ENCODE results near the gene PJA2.
"Not testable (repeated sequence)": the region's sequence is repeated elsewhere in the genome, so short reads cannot be mapped to it uniquely, and the experiment has no call there.

The PJA2 gene

GRCh38 chr5:109291090-109291489 lies 118.7 kb downstream of the PJA2 start:
- Mint-ChIP-seq H3K4me3 (no peak overlapping the region), H3K27me3 (no peaks in the 10 kb centered on the region), H3K27ac (no peak overlapping the region), H3K36me3 (ENCODE audit: low read depth) (peaks cover 14% of the 10 kb centered on the region), H3K9me3 (peaks cover 27% of the 10 kb centered on the region), H3K4me1 (ENCODE audit: low read depth) (no peaks in the 10 kb centered on the region)
- DNase-seq: no peak

GRCh38 chr5:109290231-109290630 lies 119.5 kb downstream of the PJA2 start:
- Mint-ChIP-seq H3K9me3 (peaks cover 32% of the 10 kb centered on the region), H3K4me3 (no peak overlapping the region), H3K4me1 (ENCODE audit: low read depth) (no peaks in the 10 kb centered on the region), H3K27ac (no peak overlapping the region), H3K27me3 (no peaks in the 10 kb centered on the region), H3K36me3 (ENCODE audit: low read depth) (peaks cover 20% of the 10 kb centered on the region)
- no peak for DNase-seq

- H3K9me3 Mint-ChIP-seq: peaks cover 31% of the 10 kb centered on the region
- DNase-seq; H3K4me1 Mint-ChIP-seq (ENCODE audit: low read depth); H3K4me3 Mint-ChIP-seq; H3K27me3 Mint-ChIP-seq; H3K27ac Mint-ChIP-seq: not testable (repeated sequence)
- H3K36me3 Mint-ChIP-seq (ENCODE audit: low read depth): peaks cover 20% of the 10 kb centered on the region
These were observed 123.1 kb downstream of the PJA2 start for GRCh38 chr5:109286628-109287027.
